IPS DF 6.9 (cell line): ENCODE data around the gene TEKTIP1.

Experiments used
- DNase-seq: peaks from one replicate; pipeline ENCODE4 v3.0.0-alpha.2; 2013; ENCODE audit warnings: low read depth, low spot score
- H3K27ac ChIP-seq: one replicate; pipeline ENCODE4 v1.5.1; 2013; ENCODE audit warnings: low read length, control low read depth
- H3K27me3 ChIP-seq: 2 replicates; pipeline ENCODE4 v1.6.1; 2013; ENCODE audit warnings: mild to moderate bottlenecking, low read length; ENCODE audit not compliant: control insufficient read depth, insufficient read depth
- H3K36me3 ChIP-seq: 2 replicates; pipeline ENCODE4 v1.6.1; 2013; ENCODE audit warnings: low read length; ENCODE audit not compliant: control insufficient read depth, insufficient read depth
- H3K4me1 ChIP-seq: 2 replicates; pipeline ENCODE4 v1.6.1; 2013; ENCODE audit warnings: low read length; ENCODE audit not compliant: control insufficient read depth, insufficient read depth
- H3K4me3 ChIP-seq: 2 replicates; pipeline ENCODE4 v1.5.1; 2013; ENCODE audit warnings: mild to moderate bottlenecking, low read length
- H3K9me3 ChIP-seq: 2 replicates; pipeline ENCODE4 v1.6.1; 2013; ENCODE audit warnings: low read length, inconsistent platforms; ENCODE audit not compliant: control insufficient read depth, insufficient read depth
- WGBS: extraction: QIAGEN DNeasy Blood & Tissue Kit; methylation state at CpG from one replicate; pipeline ENCODE4 v1.1.7; 2013; ENCODE audit warnings: mixed read lengths, missing lambda C conversion rate; ENCODE audit not compliant: insufficient read length, insufficient coverage; 5-methylcytosine and 5-hydroxymethylcytosine counted together

Gene TEKTIP1

DNA sequence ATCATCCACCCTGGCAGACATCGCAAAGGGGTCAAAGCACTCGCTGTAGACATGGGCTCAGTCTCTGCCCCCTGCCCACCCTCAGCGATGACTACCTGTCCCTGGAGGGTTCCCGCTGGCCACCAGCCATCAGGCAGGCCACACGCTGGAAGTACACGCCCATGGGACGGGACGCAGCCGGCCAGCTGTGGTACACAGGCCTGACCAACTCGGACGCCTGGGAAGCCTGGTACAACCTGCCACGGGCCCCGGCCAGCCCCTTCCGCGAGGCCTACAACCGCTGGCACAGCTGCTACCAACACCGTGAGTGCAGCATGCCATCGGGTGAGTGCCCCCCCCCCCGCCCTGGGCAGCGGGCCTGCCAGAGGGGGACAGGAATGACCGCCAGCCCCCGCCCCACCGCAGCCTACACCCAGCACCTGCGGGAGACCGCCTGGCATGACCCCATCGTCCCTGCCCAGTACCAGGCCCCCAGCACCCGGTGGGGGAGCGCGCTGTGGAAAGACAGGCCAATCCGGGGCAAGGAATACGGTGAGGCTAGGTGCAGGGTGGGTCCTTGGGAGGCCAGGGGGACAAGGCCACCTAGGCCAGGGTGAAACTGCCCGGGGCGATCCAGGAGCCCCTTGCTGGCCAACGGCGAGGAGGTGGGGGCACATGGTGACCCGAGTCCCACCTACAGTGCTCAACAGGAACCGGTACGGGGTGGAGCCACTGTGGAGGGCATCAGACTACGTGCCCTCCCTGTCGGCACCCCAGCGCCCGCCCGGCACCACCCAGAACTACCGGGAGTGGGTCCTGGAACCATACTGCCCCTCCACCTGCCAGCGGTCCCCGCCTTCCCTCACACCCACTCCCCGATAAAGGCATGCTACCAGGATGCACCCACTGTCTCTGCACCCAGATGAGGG is 4.4 kb downstream of the TEKTIP1 start:
- WGBS, result no CpG with 5 or more reads among the region's 47 CpGs
- no peak overlapping the region for H3K27ac ChIP-seq
- H3K9me3 ChIP-seq, result no peaks in the 10 kb centered on the region
- peaks cover 3% of the 10 kb centered on the region for H3K4me1 ChIP-seq
- no peak for DNase-seq
- H3K27me3 ChIP-seq, result no peaks in the 10 kb centered on the region
- H3K4me3 ChIP-seq, result no peak overlapping the region
- peaks cover 14% of the 10 kb centered on the region for H3K36me3 ChIP-seq

DNA sequence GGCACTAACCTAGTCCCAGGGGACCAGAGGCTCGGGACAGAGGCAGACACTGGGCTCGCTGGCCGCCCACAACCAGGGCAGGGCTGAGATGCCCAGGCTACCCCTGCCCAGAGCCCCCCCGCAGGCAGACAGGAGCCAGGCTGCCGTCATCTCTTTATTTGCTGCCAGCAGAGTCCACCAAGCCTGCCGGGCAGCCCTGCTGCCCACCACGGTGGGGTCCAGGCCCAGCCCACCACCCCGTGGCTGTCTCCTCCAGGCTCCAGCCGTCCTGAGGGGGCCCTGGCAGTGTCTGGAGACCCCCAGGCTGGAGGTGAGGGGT is 5.0 kb downstream of the TEKTIP1 start:
- Histone ChIP-seq H3K27ac (no peak overlapping the region), H3K27me3 (no peaks in the 10 kb centered on the region), H3K4me3 (no peak overlapping the region), H3K4me1 (0 out of 2 replicates have a peak, but pooled peaks cover 1% of the 10 kb centered on the region), H3K9me3 (no peaks in the 10 kb centered on the region), H3K36me3 (peaks cover 14% of the 10 kb centered on the region)
- WGBS, result no CpG with 5 or more reads among the region's 9 CpGs
- DNase-seq, result no peak

- no peak overlapping the region for H3K4me3 ChIP-seq
- WGBS, result no CpG with 5 or more reads among the region's 30 CpGs
- H3K27ac ChIP-seq, result no peak overlapping the region
- peaks cover 14% of the 10 kb centered on the region for H3K36me3 ChIP-seq
- H3K4me1 ChIP-seq, result no peaks in the 10 kb centered on the region
- H3K9me3 ChIP-seq, result no peaks in the 10 kb centered on the region
- H3K27me3 ChIP-seq, result no peaks in the 10 kb centered on the region
- DNase-seq, result no peak
Measured at GRCh38 chr19:3544742-3545668, 6.0 kb downstream of the TEKTIP1 start.

GRCh38 chr19:3545669-3546034 is 6.7 kb downstream of the TEKTIP1 start:
- no peaks in the 10 kb centered on the region for H3K9me3 ChIP-seq
- H3K4me3 ChIP-seq, result no peak overlapping the region
- H3K27ac ChIP-seq, result no peak overlapping the region
- peaks cover 14% of the 10 kb centered on the region for H3K36me3 ChIP-seq
- H3K27me3 ChIP-seq, result no peaks in the 10 kb centered on the region
- no peak for DNase-seq
- WGBS, result no CpG with 5 or more reads among the region's 10 CpGs
- H3K4me1 ChIP-seq, result no peaks in the 10 kb centered on the region

- WGBS, result no CpG with 5 or more reads among the region's 23 CpGs
- no peak for DNase-seq
- Histone ChIP-seq H3K4me1 (no peaks in the 10 kb centered on the region), H3K9me3 (no peaks in the 10 kb centered on the region), H3K36me3 (peaks cover 14% of the 10 kb centered on the region), H3K27ac (no peak overlapping the region), H3K27me3 (no peaks in the 10 kb centered on the region), H3K4me3 (no peak overlapping the region)
Measured at GRCh38 chr19:3546119-3546518, 7.1 kb downstream of the TEKTIP1 start.

GRCh38 chr19:3547301-3547731 is 8.3 kb downstream of the TEKTIP1 start:
- no peaks in the 10 kb centered on the region for H3K4me1 ChIP-seq
- H3K4me3 ChIP-seq, result no peak overlapping the region
- no CpG with 5 or more reads among the region's 15 CpGs for WGBS
- peaks cover 14% of the 10 kb centered on the region for H3K36me3 ChIP-seq
- DNase-seq, result no peak
- H3K27me3 ChIP-seq, result no peaks in the 10 kb centered on the region
- no peaks in the 10 kb centered on the region for H3K9me3 ChIP-seq
- no peak overlapping the region for H3K27ac ChIP-seq

DNA sequence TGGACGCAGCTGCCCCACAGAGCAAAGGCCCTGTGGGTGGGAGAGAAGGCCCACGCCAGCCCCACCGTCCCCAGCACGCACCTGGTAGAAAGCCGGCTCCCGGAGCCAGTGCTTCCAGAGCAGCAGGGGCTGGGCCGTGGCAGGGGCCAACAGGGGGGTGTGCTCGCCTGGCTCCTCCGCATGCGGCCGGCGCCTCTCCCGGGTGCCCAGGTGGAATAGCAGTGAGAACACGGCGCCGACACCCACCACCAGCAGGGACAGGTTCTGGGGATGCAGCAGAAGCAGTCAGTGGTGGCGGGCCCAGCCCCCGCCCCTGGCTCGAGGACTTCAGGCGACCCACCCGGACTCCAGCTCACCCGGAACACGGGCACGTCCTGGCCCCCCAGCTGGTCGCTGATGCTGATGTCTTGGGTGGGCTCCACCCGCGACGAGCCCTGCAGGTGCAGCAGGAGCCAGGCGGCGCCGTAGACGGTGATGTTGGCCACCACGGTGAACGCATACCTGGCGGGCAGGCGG is 8.9 kb downstream of the TEKTIP1 start:
- Histone ChIP-seq H3K36me3 (peaks cover 14% of the 10 kb centered on the region), H3K4me1 (no peaks in the 10 kb centered on the region), H3K4me3 (no peak overlapping the region), H3K27ac (no peak overlapping the region), H3K27me3 (no peaks in the 10 kb centered on the region), H3K9me3 (no peaks in the 10 kb centered on the region)
- no peak for DNase-seq
- WGBS, result no CpG with 5 or more reads among the region's 36 CpGs

GRCh38 chr19:3548606-3549005 is 9.6 kb downstream of the TEKTIP1 start:
- Histone ChIP-seq H3K4me1 (no peaks in the 10 kb centered on the region), H3K27ac (no peak overlapping the region), H3K9me3 (no peaks in the 10 kb centered on the region), H3K4me3 (no peak overlapping the region), H3K27me3 (no peaks in the 10 kb centered on the region), H3K36me3 (peaks cover 14% of the 10 kb centered on the region)
- no peak for DNase-seq
- WGBS, result no CpG with 5 or more reads among the region's 14 CpGs

GRCh38 chr19:3549816-3550215 is 10.8 kb downstream of the TEKTIP1 start:
- Histone ChIP-seq H3K4me1 (no peaks in the 10 kb centered on the region), H3K27ac (no peak overlapping the region), H3K9me3 (no peaks in the 10 kb centered on the region), H3K36me3 (peaks cover 12% of the 10 kb centered on the region), H3K27me3 (no peaks in the 10 kb centered on the region), H3K4me3 (no peak overlapping the region)
- no CpG with 5 or more reads among the region's 10 CpGs for WGBS
- no peak for DNase-seq

DNA sequence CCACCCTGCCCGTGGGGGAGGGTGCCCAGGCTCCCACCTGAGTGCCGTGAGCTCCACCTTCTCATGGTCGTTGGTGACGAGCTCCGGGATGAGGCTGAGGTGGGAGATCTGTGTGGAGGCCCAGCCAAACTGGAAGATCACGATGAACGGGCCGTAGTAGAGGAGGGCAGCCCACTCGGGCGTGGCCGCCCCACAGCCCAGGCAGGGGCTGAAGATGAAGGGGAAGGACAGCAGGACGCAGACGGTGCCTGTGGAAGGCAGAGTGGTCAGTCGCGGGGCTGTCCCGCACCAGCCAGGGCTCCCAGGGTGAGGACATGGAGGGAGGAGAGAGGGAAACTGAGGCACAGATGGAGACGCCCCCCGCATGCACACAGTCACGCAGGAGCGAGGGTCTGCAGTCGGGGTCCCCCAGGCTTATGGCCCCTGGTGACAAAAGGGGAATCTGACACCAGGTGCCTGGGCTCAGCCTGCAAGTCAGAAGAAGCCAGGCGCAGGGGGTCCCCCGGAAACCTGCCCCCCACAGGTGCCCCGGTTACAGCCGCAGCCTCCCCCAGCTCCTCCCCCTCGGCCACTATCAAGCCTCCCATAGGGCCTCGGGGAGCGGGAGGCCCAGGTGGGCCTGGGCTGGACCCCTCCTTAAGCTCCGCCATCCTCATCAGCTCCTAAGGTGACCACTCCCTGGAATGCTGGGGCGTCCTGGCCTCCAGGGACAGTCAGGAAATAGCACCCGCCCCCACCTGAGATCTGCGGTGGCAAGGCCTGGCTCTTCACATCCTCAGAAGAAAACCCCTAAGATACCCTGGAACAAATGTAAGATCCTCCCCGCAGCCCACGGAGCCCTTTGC is 12.2 kb downstream of the TEKTIP1 start:
- Histone ChIP-seq H3K27me3 (no peaks in the 10 kb centered on the region), H3K36me3 (peaks cover 9% of the 10 kb centered on the region), H3K9me3 (no peaks in the 10 kb centered on the region), H3K4me3 (no peak overlapping the region), H3K4me1 (no peaks in the 10 kb centered on the region), H3K27ac (no peak overlapping the region)
- WGBS, result no CpG with 5 or more reads among the region's 34 CpGs
- DNase-seq, result no peak
